Stimulated activated CD4-positive, alpha-beta T cell treated with anti-CD3 and anti-CD28 coated beads, Interleukin-12 subunit alpha, Interleukin-12 subunit beta, amount 100 ng/mL, for 48 hours (primary cell): ENCODE data around the gene ESPL1.

ENCODE experiments used
- DNase-seq, 3 donors: peaks; one replicate each; pipeline ENCODE4 v3.0.0-alpha.2; 2020; ENCODE audit warnings: low read depth in 2 of 3, low spot score in 1 of 3

The ESPL1 gene

GRCh38 chr12:53230108-53230845 is 37.8 kb upstream of the ESPL1 start:
- no peak for DNase-seq

GRCh38 chr12:53231671-53231920 is 36.5 kb upstream of the ESPL1 start:
- no peak for DNase-seq

GRCh38 chr12:53231921-53232645 is 36.0 kb upstream of the ESPL1 start, which contains the start of gene RARG:
Gene RARG (minus strand): TSS chr12:53232209. CDS start chr12:53227545, 4,664 bp downstream.
- peak in 1 of 3 donors; percentile 68 for DNase-seq

DNA sequence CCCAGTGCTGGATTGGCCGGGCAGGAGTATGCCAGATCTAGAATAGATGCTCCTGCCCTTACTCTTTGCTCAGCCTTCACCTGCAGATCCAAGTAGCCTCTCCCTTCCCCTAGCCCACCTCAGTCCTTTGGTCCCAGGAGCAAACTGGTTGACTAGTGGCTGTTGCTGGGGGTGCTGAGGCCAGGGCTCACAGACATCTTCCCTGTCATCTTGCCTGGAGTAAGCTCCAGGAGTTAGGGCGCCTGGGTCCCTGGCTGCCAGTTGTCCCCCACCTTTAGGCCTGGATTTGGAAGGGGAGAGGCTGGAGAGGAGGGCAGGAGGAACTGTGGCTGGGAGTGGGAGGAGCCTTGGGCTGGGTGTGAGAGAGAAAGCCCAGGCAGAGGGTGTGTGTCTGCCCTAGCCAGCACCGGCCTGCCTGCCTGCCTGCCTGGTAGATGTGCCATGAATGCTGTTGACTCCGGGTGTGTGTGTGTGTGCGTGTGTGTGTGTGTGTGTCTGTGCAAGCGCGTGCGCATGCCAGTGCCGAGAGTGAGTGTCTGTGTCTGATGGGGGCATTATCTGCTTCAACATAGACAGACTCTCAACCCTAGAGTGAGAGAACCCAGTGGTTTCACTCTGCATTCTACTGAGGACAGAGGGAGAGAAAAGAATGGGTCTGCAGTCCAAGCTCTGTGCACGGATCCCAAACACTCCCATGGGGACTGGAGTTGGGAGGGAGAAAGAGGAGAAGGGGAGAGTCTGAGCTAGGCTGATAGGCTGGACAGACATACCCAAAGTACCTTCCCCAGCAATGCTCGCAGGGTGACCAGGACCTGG is 35.2 kb upstream of the ESPL1 start:
- DNase-seq = no peak

DNA sequence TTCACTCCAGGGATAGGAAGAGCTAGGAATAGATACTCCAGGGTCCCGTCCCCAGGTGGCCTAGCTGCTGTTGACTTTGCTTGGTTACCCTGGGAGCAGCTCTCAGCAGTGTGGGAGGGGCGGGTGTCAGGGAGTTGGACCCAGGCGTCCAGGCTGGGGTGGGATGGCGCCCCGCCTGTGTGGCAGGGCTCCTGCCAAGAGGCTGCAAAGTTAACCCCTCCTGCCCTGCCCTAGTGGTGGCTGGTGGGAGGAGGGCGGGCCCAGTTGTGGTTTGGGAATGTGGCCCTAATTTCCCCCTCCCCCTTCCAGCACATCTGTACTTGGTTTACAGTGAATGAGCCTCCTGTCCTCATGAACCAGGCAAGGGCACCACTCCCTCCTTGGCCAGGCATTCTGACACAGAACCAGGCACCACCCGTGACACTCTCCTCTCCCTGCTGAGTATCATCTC is 34.4 kb upstream of the ESPL1 start:
- DNase-seq = no peak

DNA sequence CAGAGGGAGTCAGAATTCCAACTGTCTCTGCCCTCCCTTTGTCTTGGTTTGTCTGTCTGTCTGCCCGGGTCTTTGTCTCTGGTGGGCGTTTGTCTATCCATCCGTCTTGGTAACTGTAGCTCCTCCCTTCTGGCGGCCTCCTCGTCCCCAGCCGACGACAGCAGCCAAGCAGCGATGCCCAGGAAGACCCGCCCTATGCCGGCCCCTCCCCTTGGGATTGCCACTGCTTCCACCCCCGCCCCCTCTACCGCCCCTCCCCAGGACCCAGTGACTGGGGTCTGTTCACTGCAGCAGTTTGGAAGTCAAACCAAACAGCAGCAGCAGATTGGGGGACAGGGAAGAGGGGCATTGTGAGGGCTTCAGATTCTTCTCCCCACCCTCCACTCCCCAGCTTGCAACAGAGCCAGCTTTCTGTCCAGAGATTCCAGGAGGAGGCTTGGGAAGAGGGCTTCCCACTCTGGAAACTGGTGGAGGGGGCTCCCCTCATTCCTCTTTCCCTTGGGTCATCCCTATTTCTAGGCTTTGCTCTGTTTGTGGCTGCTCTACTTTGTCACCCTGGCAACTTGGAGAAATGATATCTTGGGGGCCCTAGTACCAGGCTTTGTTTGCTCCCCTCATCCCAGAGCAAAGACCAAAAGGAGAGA is 33.7 kb upstream of the ESPL1 start:
- DNase-seq = no peak

DNA sequence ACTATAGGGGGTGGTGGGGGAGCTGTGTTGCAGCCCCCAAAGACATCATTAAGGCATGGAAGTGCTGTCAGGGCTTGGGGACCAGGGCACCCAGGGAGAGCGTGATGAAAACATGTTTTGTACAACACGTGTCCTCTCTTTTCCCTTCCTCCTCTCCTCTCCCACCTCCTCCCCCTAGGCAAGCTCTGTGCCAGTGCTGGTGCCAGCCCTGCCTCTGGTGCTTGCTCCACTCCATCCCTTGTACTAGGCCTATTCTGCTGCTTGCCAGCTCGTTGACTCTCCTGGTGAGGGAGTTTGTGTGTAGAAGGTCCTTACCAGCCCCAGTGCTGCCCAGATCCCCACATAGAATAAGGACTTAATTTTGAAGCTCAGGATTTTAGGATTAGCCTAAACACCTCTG is 32.9 kb upstream of the ESPL1 start:
- no peak for DNase-seq

DNA sequence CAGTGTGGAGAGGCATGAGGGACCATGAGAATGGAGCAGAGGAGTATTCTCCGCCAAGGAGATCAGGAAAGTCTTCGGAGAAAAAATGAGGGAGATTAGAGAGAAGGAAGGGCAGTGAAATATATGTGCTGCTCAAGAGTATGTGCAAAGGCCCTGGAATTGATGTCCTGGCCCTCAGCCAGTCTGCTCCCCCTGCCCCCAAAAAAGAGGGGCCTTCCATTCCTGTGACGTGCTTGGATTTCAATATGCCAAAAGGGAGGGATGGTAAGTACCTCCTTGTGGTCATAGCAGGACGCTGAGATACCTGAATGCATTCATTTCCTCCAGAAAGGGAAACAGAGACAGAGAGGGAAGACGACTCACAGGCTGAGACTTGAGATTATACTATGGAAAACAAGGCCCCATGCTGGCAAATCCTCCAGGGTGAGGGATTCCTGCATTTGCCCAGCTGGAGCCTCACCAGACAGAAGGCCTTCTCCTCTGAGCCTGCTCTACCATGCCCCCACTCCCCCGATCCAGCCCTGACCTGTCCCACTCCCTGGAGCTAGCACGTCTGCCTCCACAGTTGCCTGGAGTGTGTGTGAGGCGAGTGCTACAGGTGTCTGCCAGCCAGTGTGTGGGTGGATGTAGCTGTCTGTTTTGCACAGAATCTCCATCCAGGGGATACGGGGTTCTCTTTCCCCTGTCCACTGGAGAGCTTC is 32.2 kb upstream of the ESPL1 start:
- DNase-seq = no peak

GRCh38 chr12:53236443-53237111 is 31.5 kb upstream of the ESPL1 start:
- no peak for DNase-seq

GRCh38 chr12:53239643-53240258 is 28.3 kb upstream of the ESPL1 start:
- no peak for DNase-seq

DNA sequence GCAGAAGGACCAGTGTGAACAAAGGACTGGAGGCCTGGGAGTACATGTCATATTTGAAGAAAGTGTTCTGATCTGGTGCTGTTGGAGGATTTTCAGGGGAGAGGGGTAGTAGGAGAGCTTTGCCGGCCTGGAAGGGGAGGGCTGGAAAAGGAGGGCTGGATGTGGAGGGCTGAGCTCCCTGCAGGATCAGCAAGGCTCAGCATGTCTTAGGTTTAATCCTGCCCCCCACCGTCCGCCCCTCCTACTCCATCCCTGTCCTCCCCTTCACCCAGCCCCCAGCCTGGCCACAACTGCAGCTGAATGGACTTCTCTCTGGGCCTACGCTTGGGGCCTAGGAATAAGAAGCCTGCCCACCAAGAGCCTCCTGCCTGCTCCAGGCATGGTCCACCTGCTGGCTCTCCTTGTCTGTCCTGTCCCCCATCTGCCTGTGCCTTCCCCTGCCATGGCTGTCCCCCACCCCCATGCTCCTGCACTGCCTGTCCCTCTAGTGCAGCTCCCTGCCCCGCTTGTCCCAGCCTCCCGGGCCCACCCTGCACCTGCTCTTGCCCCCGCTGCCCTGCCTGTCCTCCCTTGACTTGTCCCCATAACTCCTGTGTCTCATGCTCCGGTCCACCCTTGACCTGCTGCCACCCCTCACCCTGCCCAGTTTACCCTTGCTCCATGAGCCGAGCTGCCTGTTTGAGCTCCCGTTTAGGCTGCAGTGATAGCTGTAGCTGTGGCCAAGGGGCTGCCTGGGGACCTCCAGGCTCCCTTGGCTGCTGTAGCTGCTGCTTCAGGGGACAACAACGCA is 26.3 kb upstream of the ESPL1 start:
- no peak for DNase-seq

GRCh38 chr12:53244337-53244736 is 23.8 kb upstream of the ESPL1 start:
- no peak for DNase-seq

DNA sequence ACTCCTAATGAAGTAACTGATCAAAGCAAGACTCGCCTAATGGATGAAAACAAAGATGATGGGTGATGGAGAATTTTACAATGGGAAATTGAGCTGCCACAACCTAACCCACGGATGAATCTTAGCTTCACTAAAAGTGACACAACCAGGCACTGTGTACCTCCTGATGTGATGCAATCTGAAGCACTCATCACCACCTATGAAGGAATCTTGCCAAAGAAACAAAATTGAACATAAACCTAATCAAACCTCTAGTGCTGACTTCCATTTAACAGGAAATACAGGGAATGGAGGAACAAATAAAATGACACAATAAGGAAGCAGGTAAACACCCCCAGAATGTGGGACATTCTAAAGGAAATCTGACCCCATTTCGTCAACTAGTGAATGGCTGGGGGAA is 22.8 kb upstream of the ESPL1 start:
- DNase-seq = no peak

GRCh38 chr12:53251477-53252348 is 16.4 kb upstream of the ESPL1 start:
- DNase-seq = peak in 2 of 3 donors; percentile 51 to 65

GRCh38 chr12:53252349-53252916 is 15.7 kb upstream of the ESPL1 start:
- no peak for DNase-seq

- no peak for DNase-seq
Observed at GRCh38 chr12:53253298-53253697, 14.8 kb upstream of the ESPL1 start.

GRCh38 chr12:53254816-53255545 is 13.1 kb upstream of the ESPL1 start:
- DNase-seq = no peak
